ENCODE data around the gene KIRREL3.
A peak's percentile ranks its signal among the peaks of the same experiment; 100 is the strongest.

KIRREL3 gene

GRCh38 chr11:126485021-126485792 lies 515.4 kb downstream of the KIRREL3 start:
- H3K9ac ChIP-seq (ENCODE audit: low read depth in 1 of 2, low read length in 2 of 2) = no peak overlapping the region
- no peaks in the 10 kb centered on the region for H3K9me3 ChIP-seq (ENCODE audit: control insufficient read depth in 1 of 2, low read length in 2 of 2)
- no peak overlapping the region for H3K4me3 ChIP-seq (ENCODE audit: low read depth in 1 of 2, low read length in 2 of 2)
- no peak overlapping the region for H3K27ac ChIP-seq (ENCODE audit: low read depth, low read length)
- no peaks in the 10 kb centered on the region for H3K36me3 ChIP-seq (ENCODE audit: control insufficient read depth in 1 of 2, insufficient read depth in 2 of 2, low read length in 2 of 2)
- no peaks in the 10 kb centered on the region for H3K27me3 ChIP-seq (ENCODE audit: control insufficient read depth in 1 of 2, insufficient read depth in 2 of 2, low read length in 2 of 2)
- peaks cover 5% of the 10 kb centered on the region in 2 donors for H3K4me1 ChIP-seq (ENCODE audit: control insufficient read depth in 1 of 2, insufficient read depth in 2 of 2, low read length in 2 of 2)

GRCh38 chr11:126484266-126484665 lies 516.3 kb downstream of the KIRREL3 start:
- Histone ChIP-seq H3K4me1 (ENCODE audit: control insufficient read depth in 1 of 2, insufficient read depth in 2 of 2, low read length in 2 of 2) (peaks cover 5 to 6% of the 10 kb centered on the region in 2 donors), H3K36me3 (ENCODE audit: control insufficient read depth in 1 of 2, insufficient read depth in 2 of 2, low read length in 2 of 2) (no peaks in the 10 kb centered on the region), H3K27ac (ENCODE audit: low read depth, low read length) (no peak overlapping the region), H3K27me3 (ENCODE audit: control insufficient read depth in 1 of 2, insufficient read depth in 2 of 2, low read length in 2 of 2) (no peaks in the 10 kb centered on the region), H3K9ac (ENCODE audit: low read depth in 1 of 2, low read length in 2 of 2) (no peak overlapping the region), H3K4me3 (ENCODE audit: low read depth in 1 of 2, low read length in 2 of 2) (no peak overlapping the region), H3K9me3 (ENCODE audit: control insufficient read depth in 1 of 2, low read length in 2 of 2) (no peaks in the 10 kb centered on the region)

GRCh38 chr11:126483621-126484195 lies 516.9 kb downstream of the KIRREL3 start:
- H3K4me1 ChIP-seq (ENCODE audit: control insufficient read depth in 1 of 2, insufficient read depth in 2 of 2, low read length in 2 of 2) = peaks cover 5 to 6% of the 10 kb centered on the region in 2 donors
- H3K4me3 ChIP-seq (ENCODE audit: low read depth in 1 of 2, low read length in 2 of 2) = no peak overlapping the region
- H3K9ac ChIP-seq (ENCODE audit: low read depth in 1 of 2, low read length in 2 of 2) = no peak overlapping the region
- H3K36me3 ChIP-seq (ENCODE audit: control insufficient read depth in 1 of 2, insufficient read depth in 2 of 2, low read length in 2 of 2) = no peaks in the 10 kb centered on the region
- H3K9me3 ChIP-seq (ENCODE audit: control insufficient read depth in 1 of 2, low read length in 2 of 2) = no peaks in the 10 kb centered on the region
- no peak overlapping the region for H3K27ac ChIP-seq (ENCODE audit: low read depth, low read length)
- H3K27me3 ChIP-seq (ENCODE audit: control insufficient read depth in 1 of 2, insufficient read depth in 2 of 2, low read length in 2 of 2) = no peaks in the 10 kb centered on the region

GRCh38 chr11:126482586-126483108 lies 517.9 kb downstream of the KIRREL3 start:
- H3K9ac ChIP-seq (ENCODE audit: low read depth in 1 of 2, low read length in 2 of 2) = no peak overlapping the region
- no peak overlapping the region for H3K4me3 ChIP-seq (ENCODE audit: low read depth in 1 of 2, low read length in 2 of 2)
- H3K36me3 ChIP-seq (ENCODE audit: control insufficient read depth in 1 of 2, insufficient read depth in 2 of 2, low read length in 2 of 2) = no peaks in the 10 kb centered on the region
- H3K27ac ChIP-seq (ENCODE audit: low read depth, low read length) = no peak overlapping the region
- no peaks in the 10 kb centered on the region for H3K27me3 ChIP-seq (ENCODE audit: control insufficient read depth in 1 of 2, insufficient read depth in 2 of 2, low read length in 2 of 2)
- H3K9me3 ChIP-seq (ENCODE audit: control insufficient read depth in 1 of 2, low read length in 2 of 2) = no peaks in the 10 kb centered on the region
- peaks cover 5 to 6% of the 10 kb centered on the region in 2 donors for H3K4me1 ChIP-seq (ENCODE audit: control insufficient read depth in 1 of 2, insufficient read depth in 2 of 2, low read length in 2 of 2)

- H3K27me3 ChIP-seq (ENCODE audit: control insufficient read depth in 1 of 2, insufficient read depth in 2 of 2, low read length in 2 of 2) = no peaks in the 10 kb centered on the region
- H3K36me3 ChIP-seq (ENCODE audit: control insufficient read depth in 1 of 2, insufficient read depth in 2 of 2, low read length in 2 of 2) = no peaks in the 10 kb centered on the region
- H3K4me1 ChIP-seq (ENCODE audit: control insufficient read depth in 1 of 2, insufficient read depth in 2 of 2, low read length in 2 of 2) = peaks cover 5 to 6% of the 10 kb centered on the region in 2 donors
- H3K27ac ChIP-seq (ENCODE audit: low read depth, low read length) = no peak overlapping the region
- H3K9ac ChIP-seq (ENCODE audit: low read depth in 1 of 2, low read length in 2 of 2) = no peak overlapping the region
- no peaks in the 10 kb centered on the region for H3K9me3 ChIP-seq (ENCODE audit: control insufficient read depth in 1 of 2, low read length in 2 of 2)
- no peak overlapping the region for H3K4me3 ChIP-seq (ENCODE audit: low read depth in 1 of 2, low read length in 2 of 2)
These were observed 519.3 kb downstream of the KIRREL3 start for GRCh38 chr11:126481303-126481680.

GRCh38 chr11:126480410-126481302 lies 519.9 kb downstream of the KIRREL3 start:
- H3K4me1 ChIP-seq (ENCODE audit: control insufficient read depth in 1 of 2, insufficient read depth in 2 of 2, low read length in 2 of 2) = peaks cover 5 to 6% of the 10 kb centered on the region in 2 donors
- no peak overlapping the region for H3K27ac ChIP-seq (ENCODE audit: low read depth, low read length)
- H3K9ac ChIP-seq (ENCODE audit: low read depth in 1 of 2, low read length in 2 of 2) = peak overlapping the region; percentile 14 to 55
- H3K4me3 ChIP-seq (ENCODE audit: low read depth in 1 of 2, low read length in 2 of 2) = peak overlapping the region in 1 of 2 donors; percentile 58
- H3K36me3 ChIP-seq (ENCODE audit: control insufficient read depth in 1 of 2, insufficient read depth in 2 of 2, low read length in 2 of 2) = no peaks in the 10 kb centered on the region
- no peaks in the 10 kb centered on the region for H3K9me3 ChIP-seq (ENCODE audit: control insufficient read depth in 1 of 2, low read length in 2 of 2)
- no peaks in the 10 kb centered on the region for H3K27me3 ChIP-seq (ENCODE audit: control insufficient read depth in 1 of 2, insufficient read depth in 2 of 2, low read length in 2 of 2)

GRCh38 chr11:126480015-126480409 lies 520.6 kb downstream of the KIRREL3 start:
- no peak overlapping the region for H3K27ac ChIP-seq (ENCODE audit: low read depth, low read length)
- no peak overlapping the region for H3K4me3 ChIP-seq (ENCODE audit: low read depth in 1 of 2, low read length in 2 of 2)
- H3K4me1 ChIP-seq (ENCODE audit: control insufficient read depth in 1 of 2, insufficient read depth in 2 of 2, low read length in 2 of 2) = peaks cover 5 to 6% of the 10 kb centered on the region in 2 donors
- no peaks in the 10 kb centered on the region for H3K27me3 ChIP-seq (ENCODE audit: control insufficient read depth in 1 of 2, insufficient read depth in 2 of 2, low read length in 2 of 2)
- no peaks in the 10 kb centered on the region for H3K9me3 ChIP-seq (ENCODE audit: control insufficient read depth in 1 of 2, low read length in 2 of 2)
- H3K36me3 ChIP-seq (ENCODE audit: control insufficient read depth in 1 of 2, insufficient read depth in 2 of 2, low read length in 2 of 2) = no peaks in the 10 kb centered on the region
- peak overlapping the region in 1 of 2 donors; percentile 55 for H3K9ac ChIP-seq (ENCODE audit: low read depth in 1 of 2, low read length in 2 of 2)

- Histone ChIP-seq H3K27me3 (ENCODE audit: control insufficient read depth in 1 of 2, insufficient read depth in 2 of 2, low read length in 2 of 2) (no peaks in the 10 kb centered on the region), H3K36me3 (ENCODE audit: control insufficient read depth in 1 of 2, insufficient read depth in 2 of 2, low read length in 2 of 2) (no peaks in the 10 kb centered on the region), H3K9ac (ENCODE audit: low read depth in 1 of 2, low read length in 2 of 2) (no peak overlapping the region), H3K4me1 (ENCODE audit: control insufficient read depth in 1 of 2, insufficient read depth in 2 of 2, low read length in 2 of 2) (peaks cover 5 to 6% of the 10 kb centered on the region in 2 donors), H3K4me3 (ENCODE audit: low read depth in 1 of 2, low read length in 2 of 2) (no peak overlapping the region), H3K27ac (ENCODE audit: low read depth, low read length) (no peak overlapping the region), H3K9me3 (ENCODE audit: control insufficient read depth in 1 of 2, low read length in 2 of 2) (no peaks in the 10 kb centered on the region)
These were observed 521.2 kb downstream of the KIRREL3 start for GRCh38 chr11:126479178-126479930.

GRCh38 chr11:126478466-126478865 lies 522.1 kb downstream of the KIRREL3 start:
- Histone ChIP-seq H3K4me1 (ENCODE audit: control insufficient read depth in 1 of 2, insufficient read depth in 2 of 2, low read length in 2 of 2) (peaks cover 5 to 6% of the 10 kb centered on the region in 2 donors), H3K4me3 (ENCODE audit: low read depth in 1 of 2, low read length in 2 of 2) (no peak overlapping the region), H3K27ac (ENCODE audit: low read depth, low read length) (no peak overlapping the region), H3K9me3 (ENCODE audit: control insufficient read depth in 1 of 2, low read length in 2 of 2) (no peaks in the 10 kb centered on the region), H3K9ac (ENCODE audit: low read depth in 1 of 2, low read length in 2 of 2) (no peak overlapping the region), H3K36me3 (ENCODE audit: control insufficient read depth in 1 of 2, insufficient read depth in 2 of 2, low read length in 2 of 2) (no peaks in the 10 kb centered on the region), H3K27me3 (ENCODE audit: control insufficient read depth in 1 of 2, insufficient read depth in 2 of 2, low read length in 2 of 2) (no peaks in the 10 kb centered on the region)
